Esophagus squamous epithelium (tissue), 4 donors: ENCODE measurements around the gene MEPE.

Experiments
- POLR2A ChIP-seq, 4 donors: fragments of 450-650 bp; IDR thresholded peaks; one replicate each; pipeline ENCODE4 v1.6.1; 2017; ENCODE audit warnings: antibody characterized with exemption in 4 of 4, mild to moderate bottlenecking in 4 of 4, moderate library complexity in 3 of 4
- TF ChIP-seq, protein P1 (sequence below), 6 experiments: fragments of 450-650 bp in 4 of 6; fragments of 200-600 bp in 2 of 6; sonication (generic) in 2 of 6; IDR thresholded peaks; one replicate each; pipeline ENCODE4 v1.5.1; 2016 to 2019; ENCODE audit warnings: antibody characterized with exemption in 6 of 6, mild to moderate bottlenecking in 4 of 6, moderate library complexity in 4 of 6

GRCh38 chr4:87802858-87803257 is 29.9 kb upstream of the MEPE start:
- TF ChIP-seq, protein P1, sequence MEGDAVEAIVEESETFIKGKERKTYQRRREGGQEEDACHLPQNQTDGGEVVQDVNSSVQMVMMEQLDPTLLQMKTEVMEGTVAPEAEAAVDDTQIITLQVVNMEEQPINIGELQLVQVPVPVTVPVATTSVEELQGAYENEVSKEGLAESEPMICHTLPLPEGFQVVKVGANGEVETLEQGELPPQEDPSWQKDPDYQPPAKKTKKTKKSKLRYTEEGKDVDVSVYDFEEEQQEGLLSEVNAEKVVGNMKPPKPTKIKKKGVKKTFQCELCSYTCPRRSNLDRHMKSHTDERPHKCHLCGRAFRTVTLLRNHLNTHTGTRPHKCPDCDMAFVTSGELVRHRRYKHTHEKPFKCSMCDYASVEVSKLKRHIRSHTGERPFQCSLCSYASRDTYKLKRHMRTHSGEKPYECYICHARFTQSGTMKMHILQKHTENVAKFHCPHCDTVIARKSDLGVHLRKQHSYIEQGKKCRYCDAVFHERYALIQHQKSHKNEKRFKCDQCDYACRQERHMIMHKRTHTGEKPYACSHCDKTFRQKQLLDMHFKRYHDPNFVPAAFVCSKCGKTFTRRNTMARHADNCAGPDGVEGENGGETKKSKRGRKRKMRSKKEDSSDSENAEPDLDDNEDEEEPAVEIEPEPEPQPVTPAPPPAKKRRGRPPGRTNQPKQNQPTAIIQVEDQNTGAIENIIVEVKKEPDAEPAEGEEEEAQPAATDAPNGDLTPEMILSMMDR (IDR thresholded peaks at IDR 0.05), result no peak
- TF ChIP-seq POLR2A (IDR thresholded peaks at IDR 0.05), result no peak
